Esophagus squamous epithelium (tissue), 5 donors: ENCODE data around the gene SCMH1. TPM values are rescaled to one million over a fixed set of nuclear protein-coding genes. Genes with fewer than 3 reads are reported as not detected.

Source experiments
- DNase-seq: peaks from one replicate; lab custom pipeline; 2025; lab: John Stamatoyannopoulos, UW
- H3K27ac ChIP-seq, 4 donors: fragments of 200-600 bp; sonication (generic); one replicate each; pipeline ENCODE4 v1.5.1; 2016 to 2019; ENCODE audit warnings: mild to moderate bottlenecking in 1 of 4
- H3K27me3 ChIP-seq, 4 donors: fragments of 200-600 bp; sonication (generic); 1 replicate in 3 of 4; 2 replicates in 1 of 4; pipeline versions ENCODE4 v1.5.1 to v1.6.0; 2017 to 2021; ENCODE audit warnings: antibody characterized with exemption in 1 of 4
- H3K36me3 ChIP-seq, 3 donors: fragments of 200-600 bp; sonication (generic); one replicate each; pipeline ENCODE4 v1.5.1; 2016 to 2019
- H3K4me1 ChIP-seq, 3 donors: fragments of 200-600 bp; sonication (generic); one replicate each; pipeline ENCODE4 v1.5.1; 2017 to 2019
- H3K4me3 ChIP-seq, 4 donors: fragments of 200-600 bp; sonication (generic); 1 replicate in 3 of 4; 2 replicates in 1 of 4; pipeline ENCODE4 v1.5.1; 2016 to 2019; ENCODE audit warnings: mild to moderate bottlenecking in 2 of 4, moderate library complexity in 1 of 4
- H3K9me3 ChIP-seq, 3 donors: fragments of 200-600 bp; sonication (generic); one replicate each; pipeline ENCODE4 v1.5.1; 2016 to 2019
- CTCF ChIP-seq, 6 experiments: fragments of 450-650 bp in 4 of 6; fragments of 200-600 bp in 2 of 6; sonication (generic) in 2 of 6; IDR thresholded peaks; one replicate each; pipeline ENCODE4 v1.5.1; 2016 to 2019; ENCODE audit warnings: antibody characterized with exemption in 6 of 6, mild to moderate bottlenecking in 4 of 6, moderate library complexity in 4 of 6
- POLR2A ChIP-seq, 4 donors: fragments of 450-650 bp; IDR thresholded peaks; one replicate each; pipeline ENCODE4 v1.6.1; 2017; ENCODE audit warnings: antibody characterized with exemption in 4 of 4, mild to moderate bottlenecking in 4 of 4, moderate library complexity in 3 of 4
- WGBS, 2 donors: methylation state at CpG; one replicate each; pipeline ENCODE4 v1.1.5; 2018; 5-methylcytosine and 5-hydroxymethylcytosine counted together
- intact Hi-C: fragments of 100-400 bp; cut with DNase I; formaldehyde crosslinking; loops from one replicate; pipeline ENCODE4 v1.15.0; 2022
- total RNA-seq, 4 donors: library from RNA; depleted of rRNA; stranded (reverse); fragments of >200 nt; gene quantifications; one replicate each; pipeline ENCODE4 v1.1.0, GENCODE V29; 2016
- donor health status: DM: yes; HTN: yes; CAD: no.

SCMH1 gene
- total RNA-seq, 4 donors from 2014 or later, result 4.4 to 46.9 (median 16.3) TPM

GRCh38 chr1:41017141-41018017 is 224.7 kb downstream of the SCMH1 start:
- no peaks in the 10 kb centered on the region for H3K27me3 ChIP-seq
- no peak overlapping the region for H3K27ac ChIP-seq
- no peak for DNase-seq
- WGBS, 2 donors, result 84 to 95% methylated on average over 17 to 20 of the region's 44 CpGs
- peaks cover 0 to 29% (median 6%) of the 10 kb centered on the region in 3 donors for H3K4me1 ChIP-seq
- no peaks in the 10 kb centered on the region for H3K9me3 ChIP-seq
- no peak overlapping the region for H3K4me3 ChIP-seq
- H3K36me3 ChIP-seq, result peaks cover 0 to 61% (median 12%) of the 10 kb centered on the region in 3 donors
- TF ChIP-seq CTCF (IDR thresholded peaks at IDR 0.05), result no peak
- no peak for TF ChIP-seq POLR2A (IDR thresholded peaks at IDR 0.05)
- intact Hi-C loops, result no loop called here

- no peak for DNase-seq
- Histone ChIP-seq H3K27me3 (no peaks in the 10 kb centered on the region), H3K4me1 (peaks cover 0 to 17% (median 0%) of the 10 kb centered on the region in 3 donors), H3K36me3 (peaks cover 0 to 75% (median 12%) of the 10 kb centered on the region in 3 donors), H3K27ac (no peak overlapping the region), H3K4me3 (no peak overlapping the region), H3K9me3 (no peaks in the 10 kb centered on the region)
- TF ChIP-seq CTCF (IDR thresholded peaks at IDR 0.05) (no peak), POLR2A (IDR thresholded peaks at IDR 0.05) (no peak)
- intact Hi-C loops, result no loop called here
- 73 to 83% methylated on average over 3 to 4 of the region's 13 CpGs for WGBS, 2 donors
These were observed 226.1 kb downstream of the SCMH1 start for GRCh38 chr1:41015897-41016470.

GRCh38 chr1:41015281-41015896 is 226.7 kb downstream of the SCMH1 start:
- H3K27ac ChIP-seq, result no peak overlapping the region
- intact Hi-C loops, result no loop called here
- peaks cover 1 to 81% (median 12%) of the 10 kb centered on the region in 3 donors for H3K36me3 ChIP-seq
- no peaks in the 10 kb centered on the region for H3K9me3 ChIP-seq
- no peak for DNase-seq
- TF ChIP-seq CTCF (IDR thresholded peaks at IDR 0.05) (no peak), POLR2A (IDR thresholded peaks at IDR 0.05) (no peak)
- H3K4me3 ChIP-seq, result no peak overlapping the region
- H3K4me1 ChIP-seq, result peaks cover 0 to 22% (median 0%) of the 10 kb centered on the region in 3 donors
- H3K27me3 ChIP-seq, result no peaks in the 10 kb centered on the region
- WGBS, 2 donors, result 40 to 83% methylated on average over 1 to 2 of the region's 5 CpGs

GRCh38 chr1:41014871-41015270 is 227.2 kb downstream of the SCMH1 start:
- Histone ChIP-seq H3K4me3 (no peak overlapping the region), H3K4me1 (peaks cover 0 to 24% (median 0%) of the 10 kb centered on the region in 3 donors), H3K9me3 (no peaks in the 10 kb centered on the region), H3K36me3 (peaks cover 6 to 86% (median 12%) of the 10 kb centered on the region in 3 donors), H3K27ac (no peak overlapping the region), H3K27me3 (no peaks in the 10 kb centered on the region)
- WGBS, 2 donors, result 68 to 70% methylated on average over 7 to 8 of the region's 8 CpGs
- TF ChIP-seq POLR2A (IDR thresholded peaks at IDR 0.05) (no peak), CTCF (IDR thresholded peaks at IDR 0.05) (no peak)
- no peak for DNase-seq
- intact Hi-C loops, result no loop called here
